Smooth muscle cell (in vitro differentiated cells): Measurements from ENCODE around the gene OLFM1. TPM values are rescaled to one million over a fixed set of nuclear protein-coding genes. Genes with fewer than 3 reads are reported as not detected.

ENCODE experiments used
- DNase-seq: peaks from one replicate; lab custom pipeline; 2025; ENCODE audit not compliant: unreplicated experiment; lab: John Stamatoyannopoulos, UW
- H2AFZ ChIP-seq: fragments of 200-600 bp; sonication (generic); 2 replicates; pipeline ENCODE4 v1.6.0; 2016; ENCODE audit warnings: antibody characterized with exemption, low read depth, mild to moderate bottlenecking
- H3F3A ChIP-seq: fragments of 200-600 bp; sonication (generic); 2 replicates; pipeline ENCODE4 v1.6.0; 2017; ENCODE audit warnings: antibody characterized with exemption, low read depth
- H3K27ac ChIP-seq: fragments of 200-600 bp; sonication (generic); 2 replicates; pipeline ENCODE4 v1.5.1; 2016; ENCODE audit warnings: low read depth, mild to moderate bottlenecking
- H3K27me3 ChIP-seq: fragments of 200-600 bp; sonication (generic); 2 replicates; pipeline ENCODE4 v1.6.1; 2016; ENCODE audit warnings: low read depth, mild to moderate bottlenecking
- H3K36me3 ChIP-seq: fragments of 200-600 bp; sonication (generic); 2 replicates; pipeline ENCODE4 v1.5.1; 2016; ENCODE audit warnings: low read depth
- H3K4me1 ChIP-seq: fragments of 200-600 bp; sonication (generic); 2 replicates; pipeline ENCODE4 v1.5.1; 2016; ENCODE audit warnings: low read depth
- H3K4me2 ChIP-seq: fragments of 200-600 bp; sonication (generic); 2 replicates; pipeline ENCODE4 v1.6.0; 2016; ENCODE audit warnings: mild to moderate bottlenecking
- H3K4me3 ChIP-seq: fragments of 200-600 bp; sonication (generic); 2 replicates; pipeline ENCODE4 v1.5.1; 2016; ENCODE audit warnings: mild to moderate bottlenecking
- H3K79me2 ChIP-seq: fragments of 200-600 bp; sonication (generic); 2 replicates; pipeline ENCODE4 v1.6.0; 2016; ENCODE audit warnings: low read depth, mild to moderate bottlenecking
- H3K9ac ChIP-seq: fragments of 200-600 bp; sonication (generic); 2 replicates; pipeline ENCODE4 v1.6.0; 2016; ENCODE audit warnings: low read depth
- H3K9me3 ChIP-seq: fragments of 200-600 bp; sonication (generic); replicated peaks from 2 replicates; pipeline ENCODE4 v1.5.1; 2016; ENCODE audit warnings: low read depth
- H4K20me1 ChIP-seq: fragments of 200-600 bp; sonication (generic); 2 replicates; pipeline ENCODE4 v1.6.0; 2016; ENCODE audit warnings: low read depth
- WGBS: methylation state at CpG from one replicate; pipeline ENCODE4 v1.1.7; 2016; ENCODE audit warnings: low lambda C conversion rate; 5-methylcytosine and 5-hydroxymethylcytosine counted together
- polyA plus RNA-seq: library from polyadenylated mRNA; unstranded; fragments of >200 nt; fragmentation: Nextera tagmentation; extraction: Ambion mirVana; gene quantifications from 2 replicates; pipeline ENCODE4 v1.2.1, GENCODE V29; 2016
- total RNA-seq: library from RNA; depleted of rRNA; stranded (reverse); fragments of >200 nt; gene quantifications from 2 replicates; pipeline ENCODE4 v1.2.3, GENCODE V29; 2014
- TF ChIP-seq, protein P1 (sequence below): fragments of 200-600 bp; sonication (generic); IDR thresholded peaks from 2 replicates; pipeline ENCODE4 v1.5.1; 2017; ENCODE audit warnings: borderline replicate concordance, mild to moderate bottlenecking, antibody characterized with exemption; ENCODE audit not compliant: insufficient read depth, poor library complexity, severe bottlenecking

The OLFM1 gene
- total and polyA plus RNA-seq, 2 experiments from 2014 or later: 4.5 to 11.0 TPM

DNA sequence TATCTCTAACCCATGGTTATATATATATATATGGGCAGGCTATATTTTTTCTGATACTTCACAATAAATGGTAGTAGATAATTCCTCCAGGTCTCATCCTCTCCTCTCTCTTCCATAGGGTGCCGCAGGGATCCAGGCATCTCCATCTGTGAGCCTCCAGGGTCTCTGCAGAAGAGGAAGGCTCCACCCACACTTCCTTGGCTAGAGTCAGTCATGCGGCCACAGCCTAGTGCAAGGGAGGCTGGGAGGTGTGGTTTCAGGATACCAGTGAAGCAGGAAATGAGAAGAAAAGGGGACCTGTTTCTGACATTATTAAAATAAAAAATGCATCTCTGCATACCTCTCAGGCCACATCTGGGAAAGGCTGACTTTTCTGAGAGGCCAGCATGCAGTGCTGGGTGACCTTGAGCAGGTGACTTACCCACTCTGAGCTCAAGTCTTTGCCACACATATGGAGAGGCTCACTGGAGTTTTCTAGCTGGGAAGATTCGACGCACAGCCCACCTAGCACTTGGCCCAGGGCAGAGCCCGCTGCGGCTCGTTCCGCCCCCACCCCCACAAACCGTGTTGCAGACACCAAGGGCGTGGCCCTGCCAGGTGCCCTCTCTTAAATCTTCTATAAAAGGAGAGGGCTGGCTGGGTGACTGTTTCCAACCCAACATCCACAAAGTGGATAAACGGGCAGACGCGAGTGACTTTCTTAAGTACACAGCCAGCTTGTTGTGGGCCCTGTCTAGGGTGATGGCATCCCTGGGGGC is 47.9 kb downstream of the OLFM1 start:
- Histone ChIP-seq H3K4me1 (peaks cover 6% of the 10 kb centered on the region), H3K36me3 (no peaks in the 10 kb centered on the region), H2AFZ (no peak overlapping the region), H3K79me2 (no peaks in the 10 kb centered on the region), H4K20me1 (no peaks in the 10 kb centered on the region), H3K27me3 (no peaks in the 10 kb centered on the region), H3K4me3 (no peak overlapping the region), H3F3A (no peaks in the 10 kb centered on the region), H3K4me2 (no peak overlapping the region), H3K27ac (no peak overlapping the region), H3K9ac (no peak overlapping the region), H3K9me3 (no peaks in the 10 kb centered on the region)
- WGBS: 95% methylated on average over 13 of the region's 13 CpGs
- DNase-seq: no peak
- TF ChIP-seq, protein P1, sequence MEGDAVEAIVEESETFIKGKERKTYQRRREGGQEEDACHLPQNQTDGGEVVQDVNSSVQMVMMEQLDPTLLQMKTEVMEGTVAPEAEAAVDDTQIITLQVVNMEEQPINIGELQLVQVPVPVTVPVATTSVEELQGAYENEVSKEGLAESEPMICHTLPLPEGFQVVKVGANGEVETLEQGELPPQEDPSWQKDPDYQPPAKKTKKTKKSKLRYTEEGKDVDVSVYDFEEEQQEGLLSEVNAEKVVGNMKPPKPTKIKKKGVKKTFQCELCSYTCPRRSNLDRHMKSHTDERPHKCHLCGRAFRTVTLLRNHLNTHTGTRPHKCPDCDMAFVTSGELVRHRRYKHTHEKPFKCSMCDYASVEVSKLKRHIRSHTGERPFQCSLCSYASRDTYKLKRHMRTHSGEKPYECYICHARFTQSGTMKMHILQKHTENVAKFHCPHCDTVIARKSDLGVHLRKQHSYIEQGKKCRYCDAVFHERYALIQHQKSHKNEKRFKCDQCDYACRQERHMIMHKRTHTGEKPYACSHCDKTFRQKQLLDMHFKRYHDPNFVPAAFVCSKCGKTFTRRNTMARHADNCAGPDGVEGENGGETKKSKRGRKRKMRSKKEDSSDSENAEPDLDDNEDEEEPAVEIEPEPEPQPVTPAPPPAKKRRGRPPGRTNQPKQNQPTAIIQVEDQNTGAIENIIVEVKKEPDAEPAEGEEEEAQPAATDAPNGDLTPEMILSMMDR: no peak

DNA sequence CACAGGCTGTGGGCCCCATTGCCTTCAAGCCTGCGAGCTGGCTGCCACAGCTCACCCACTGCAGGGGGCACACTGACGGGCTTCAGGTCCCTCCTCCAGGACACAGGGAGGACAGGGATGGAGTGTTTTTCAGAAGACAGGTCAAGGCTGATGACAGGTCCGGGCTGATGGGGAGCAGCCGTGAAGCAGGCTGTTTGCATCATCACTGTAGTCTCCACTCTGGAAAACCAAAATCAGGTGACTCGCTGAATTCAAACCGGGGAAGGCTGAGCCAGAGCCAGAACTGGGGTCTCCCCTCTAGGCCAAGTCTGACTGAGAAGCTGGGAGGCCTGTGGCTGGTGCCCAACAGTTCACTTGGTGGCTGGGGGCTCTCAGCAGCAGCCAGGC is 48.5 kb downstream of the OLFM1 start:
- H3K9me3 ChIP-seq: no peaks in the 10 kb centered on the region
- no peak overlapping the region for H3K27ac ChIP-seq
- TF ChIP-seq, protein P1: no peak
- H3K4me3 ChIP-seq: no peak overlapping the region
- no peaks in the 10 kb centered on the region for H3F3A ChIP-seq
- H3K27me3 ChIP-seq: no peaks in the 10 kb centered on the region
- no peak overlapping the region for H2AFZ ChIP-seq
- no peak overlapping the region for H3K9ac ChIP-seq
- no peaks in the 10 kb centered on the region for H3K79me2 ChIP-seq
- H3K4me1 ChIP-seq: peaks cover 6% of the 10 kb centered on the region
- H3K4me2 ChIP-seq: no peak overlapping the region
- H3K36me3 ChIP-seq: no peaks in the 10 kb centered on the region
- no peaks in the 10 kb centered on the region for H4K20me1 ChIP-seq
- WGBS: 79% methylated on average over 6 of the region's 6 CpGs
- DNase-seq: no peak

DNA sequence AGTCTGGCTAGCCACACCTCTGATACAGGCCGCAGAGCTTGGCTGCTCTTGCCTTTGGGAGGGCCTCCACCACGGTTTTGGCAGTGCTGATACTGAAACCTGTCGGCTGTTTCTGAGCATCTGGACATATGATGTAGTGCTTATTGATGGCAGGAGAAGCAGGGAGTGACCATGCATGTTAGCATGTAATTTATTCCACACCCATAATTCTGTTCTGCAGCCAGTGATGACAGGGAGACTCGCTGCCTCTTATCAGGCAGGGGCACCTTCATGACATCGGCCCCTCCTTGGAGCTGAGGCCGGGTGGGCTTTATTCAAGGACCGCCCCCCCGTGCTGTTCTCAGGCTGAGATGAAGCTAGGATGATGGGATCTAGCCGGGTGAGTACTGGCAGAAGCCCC is 49.0 kb downstream of the OLFM1 start:
- Histone ChIP-seq H3K27ac (no peak overlapping the region), H3K79me2 (no peaks in the 10 kb centered on the region), H3K4me1 (peaks cover 6% of the 10 kb centered on the region), H3K27me3 (no peaks in the 10 kb centered on the region), H3K9ac (no peak overlapping the region), H3K9me3 (no peaks in the 10 kb centered on the region), H4K20me1 (no peaks in the 10 kb centered on the region), H3K36me3 (no peaks in the 10 kb centered on the region), H2AFZ (no peak overlapping the region), H3F3A (no peaks in the 10 kb centered on the region), H3K4me3 (no peak overlapping the region), H3K4me2 (no peak overlapping the region)
- 75% methylated on average over 9 of the region's 9 CpGs for WGBS
- no peak for DNase-seq
- TF ChIP-seq, protein P1: no peak
